NCI-H1930 (cell line): ENCODE data around the gene DDX39A.
"Not testable (repeated sequence)": the region's sequence is repeated elsewhere in the genome, so short reads cannot be mapped to it uniquely, and the experiment has no call there.

Source experiments
- DNase-seq, 2 experiments: peaks; one replicate each; lab custom pipeline; 2025; lab: John Stamatoyannopoulos, UW

The DDX39A gene

DNA sequence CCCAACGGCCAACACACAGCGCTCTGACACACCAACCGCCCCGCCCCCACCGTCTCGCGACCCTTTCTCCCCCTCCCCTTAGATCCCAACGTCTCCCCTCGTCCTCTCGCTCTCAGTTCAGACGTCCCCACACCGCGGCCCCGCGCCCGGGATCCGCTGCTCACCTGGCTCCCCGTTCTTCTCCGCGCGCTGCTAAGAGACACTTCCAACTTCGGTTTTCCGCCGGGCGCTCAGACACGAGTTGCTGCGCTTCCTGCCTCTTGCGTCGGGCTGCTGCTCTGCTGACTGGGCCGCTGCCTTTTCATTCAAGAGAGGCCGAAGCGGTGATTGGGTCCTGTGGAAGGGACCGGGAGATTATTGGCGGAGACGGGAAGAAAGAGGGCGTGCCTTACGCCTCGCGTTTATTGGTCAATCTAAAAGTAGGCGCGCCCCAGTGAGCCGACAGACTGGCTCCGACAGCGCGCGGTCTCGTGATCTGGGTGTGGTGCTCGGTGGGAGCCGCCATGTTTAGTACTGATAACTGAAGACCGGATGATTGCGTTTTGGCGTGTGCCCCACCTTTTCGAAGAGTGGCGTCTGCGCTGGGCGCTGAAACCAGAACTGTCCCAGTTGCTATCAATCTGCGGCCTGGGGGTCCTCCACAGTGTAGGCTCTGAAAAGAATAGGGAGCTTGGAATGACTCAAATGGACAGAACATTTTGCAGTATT, at the start of gene DDX39A:
Gene DDX39A, minus strand, starts transcription at position 236 of the 708 bp plus-strand sequence. CDS start 6,121 bp downstream, outside the sequence.
- peak; percentile 92 to 94 for DNase-seq

DNA sequence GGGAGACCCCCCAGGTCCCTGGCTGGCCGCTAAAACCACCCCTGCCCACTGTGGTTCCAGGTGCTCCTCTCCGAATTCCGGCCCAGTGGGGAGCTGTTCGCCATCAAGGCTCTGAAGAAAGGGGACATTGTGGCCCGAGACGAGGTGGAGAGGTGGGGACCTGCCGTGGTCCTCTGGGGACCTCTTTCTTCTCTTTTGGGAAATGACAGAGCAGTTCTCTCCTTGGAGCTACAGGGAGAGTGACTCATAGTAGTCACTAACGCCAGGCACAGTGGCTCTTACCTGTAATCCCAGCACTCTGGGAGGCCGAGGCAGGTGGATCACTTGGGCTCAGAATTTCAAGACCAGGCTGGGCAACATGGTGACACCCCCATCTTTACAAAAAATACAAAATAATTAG, 48.7 kb upstream of the DDX39A start:
- no peak for DNase-seq

DNA sequence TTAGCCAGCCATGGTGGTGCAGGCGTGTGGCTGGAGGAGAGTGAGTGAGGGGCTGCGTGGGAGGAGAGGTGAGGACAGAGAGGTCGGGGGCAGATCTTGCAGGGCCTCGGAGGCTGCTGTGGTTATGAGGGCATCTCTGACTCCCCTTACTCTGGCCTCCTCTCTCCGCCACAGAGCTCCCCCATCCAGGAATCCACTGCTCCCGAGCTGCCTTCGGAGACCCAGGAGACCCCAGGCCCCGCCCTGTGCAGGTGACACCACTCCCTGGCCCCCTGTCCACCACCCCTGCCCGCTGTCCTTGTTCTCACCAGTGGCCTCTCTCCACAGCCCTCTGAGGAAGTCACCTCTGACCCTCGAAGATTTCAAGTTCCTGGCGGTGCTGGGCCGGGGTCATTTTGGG, 48.2 kb upstream of the DDX39A start:
- no peak for DNase-seq

DNA sequence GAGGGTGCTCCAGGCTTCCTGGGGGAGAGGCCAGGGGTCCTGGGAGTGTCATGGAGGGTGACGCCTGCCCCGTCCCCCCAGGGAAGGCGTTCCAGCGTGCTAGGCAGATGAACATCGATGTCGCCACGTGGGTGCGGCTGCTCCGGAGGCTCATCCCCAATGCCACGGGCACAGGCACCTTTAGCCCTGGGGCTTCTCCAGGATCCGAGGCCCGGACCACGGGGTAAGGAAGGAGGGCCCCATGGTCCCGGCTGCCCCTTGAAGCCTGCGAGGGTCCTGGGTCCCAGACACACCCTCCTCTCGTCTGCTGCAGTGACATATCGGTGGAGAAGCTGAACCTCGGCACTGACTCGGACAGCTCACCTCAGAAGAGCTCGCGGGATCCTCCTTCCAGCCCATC, 44.6 kb upstream of the DDX39A start:
- DNase-seq = no peak

DNA sequence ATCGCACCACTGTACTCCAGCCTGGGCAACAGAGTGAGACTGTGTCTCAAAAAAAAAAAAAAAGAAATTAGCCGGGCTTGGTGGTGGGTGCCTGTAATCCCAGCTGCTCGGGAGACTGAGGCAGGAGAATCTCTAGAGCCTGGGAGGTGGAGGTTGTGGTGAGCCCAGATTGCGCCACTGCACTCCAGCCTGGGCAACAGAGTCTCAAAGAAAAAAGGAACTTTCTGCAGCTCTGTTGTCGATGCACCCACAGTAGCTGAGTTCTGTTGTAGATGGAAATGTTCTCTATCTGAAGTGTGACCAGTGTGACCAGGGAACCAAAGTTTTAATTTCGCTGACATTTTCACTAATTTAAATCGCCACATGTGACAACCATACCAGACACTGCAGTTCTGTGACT, 43.3 kb upstream of the DDX39A start:
- DNase-seq = not testable (repeated sequence)

DNA sequence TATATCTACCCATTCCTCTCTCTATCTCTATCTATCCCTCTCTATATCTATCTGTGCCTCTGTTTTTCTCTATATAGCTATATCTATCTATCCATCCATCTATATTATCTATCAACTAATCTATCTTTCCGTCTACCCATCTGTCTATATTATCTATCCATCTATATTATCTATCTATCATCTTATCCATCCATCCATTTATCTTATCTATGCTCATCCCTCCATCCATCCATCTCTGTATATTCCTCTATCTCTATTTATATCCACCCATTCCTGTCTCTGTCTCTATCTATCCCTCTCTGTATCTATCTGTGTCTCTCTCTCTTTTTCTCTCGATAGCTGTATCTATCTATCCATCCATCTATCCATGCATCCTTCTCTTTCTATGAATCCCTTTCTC, 41.8 kb upstream of the DDX39A start:
- DNase-seq = no peak

DNA sequence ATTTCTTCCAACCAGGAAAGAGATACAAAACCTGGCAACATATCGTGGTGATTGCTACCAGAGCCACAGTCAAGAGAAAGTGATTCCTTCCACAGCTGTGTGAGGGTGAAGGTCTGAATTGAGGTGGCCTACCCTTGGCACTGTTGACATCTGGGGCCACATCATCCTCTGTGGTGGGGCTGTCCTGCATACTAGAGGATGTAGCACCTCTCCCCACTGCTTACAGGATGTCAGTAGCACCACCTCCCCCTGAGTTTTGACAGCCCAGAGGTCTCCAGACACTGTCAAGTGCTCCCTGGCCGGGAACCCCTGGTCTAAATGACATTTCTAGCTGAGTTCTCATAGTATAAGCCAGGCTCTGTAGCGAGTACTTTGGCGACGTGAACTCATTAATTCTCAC, 40.6 kb upstream of the DDX39A start:
- no peak for DNase-seq

DNA sequence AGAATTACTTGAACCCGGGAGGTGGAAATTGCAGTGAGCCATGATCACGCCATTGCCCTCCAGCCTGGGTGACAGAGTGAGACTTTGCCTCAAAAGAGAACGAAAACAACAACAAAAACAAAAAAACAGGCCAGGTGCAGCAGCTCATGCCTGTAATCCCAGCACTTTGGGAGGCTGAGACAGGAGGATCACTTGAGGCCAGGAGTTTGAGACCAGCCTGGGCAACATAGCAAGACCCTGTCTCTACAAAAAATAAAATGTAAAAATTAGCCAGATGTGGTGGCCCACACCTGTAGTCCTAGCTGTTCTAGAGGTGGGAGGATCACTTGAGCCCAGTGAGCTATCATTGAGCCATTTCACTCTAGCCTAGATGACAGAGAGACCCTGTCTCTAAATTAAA, 33.2 kb upstream of the DDX39A start:
- DNase-seq = not testable (repeated sequence)

DNA sequence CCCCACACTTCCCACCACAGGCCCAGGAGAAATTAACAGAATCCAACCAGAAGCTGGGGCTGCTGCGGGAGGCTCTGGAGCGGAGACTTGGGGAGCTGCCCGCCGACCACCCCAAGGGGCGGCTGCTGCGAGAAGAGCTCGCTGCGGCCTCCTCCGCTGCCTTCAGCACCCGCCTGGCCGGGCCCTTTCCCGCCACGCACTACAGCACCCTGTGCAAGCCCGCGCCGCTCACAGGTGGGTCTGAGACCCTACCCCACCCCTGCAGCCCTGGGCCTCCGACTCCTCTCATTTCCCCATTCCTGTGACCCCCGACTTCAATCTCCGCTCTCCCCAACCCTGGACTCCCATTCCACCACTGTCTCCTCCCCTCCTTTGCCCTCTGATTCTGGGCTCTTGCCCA, 31.7 kb upstream of the DDX39A start:
- DNase-seq = no peak

DNA sequence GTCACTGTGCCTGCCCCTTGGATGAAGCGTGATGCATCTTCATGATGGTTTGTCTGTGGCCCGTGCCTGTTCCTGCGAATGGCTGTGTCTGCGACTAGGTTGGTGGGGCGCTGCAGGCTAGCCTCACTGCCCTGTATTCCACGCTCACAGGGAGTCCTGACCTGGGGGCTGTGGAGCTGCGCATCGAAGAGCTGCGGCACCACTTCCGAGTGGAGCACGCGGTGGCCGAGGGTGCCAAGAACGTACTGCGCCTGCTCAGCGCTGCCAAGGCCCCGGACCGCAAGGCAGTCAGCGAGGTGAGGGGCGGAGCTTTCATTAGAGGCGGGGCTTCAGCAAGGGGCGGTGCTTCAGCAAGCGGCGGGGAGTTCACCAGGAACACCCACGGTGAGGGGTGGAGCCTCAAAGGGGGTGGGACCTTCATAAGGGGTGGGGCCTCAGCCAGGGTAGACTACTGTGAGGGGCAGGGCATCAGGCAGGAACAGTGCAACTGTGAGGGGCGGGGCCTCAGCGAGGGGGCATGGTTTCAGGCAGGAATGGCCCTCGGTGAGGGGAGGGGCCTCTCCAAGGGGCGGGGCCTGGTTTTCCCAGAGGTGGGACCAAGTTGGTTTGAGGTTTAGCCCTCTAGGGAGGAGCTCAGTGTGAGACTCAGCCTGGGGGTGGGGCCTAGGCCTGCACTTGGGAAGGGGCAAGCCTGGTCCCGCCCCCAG, 31.2 kb upstream of the DDX39A start:
- peak in 1 of 2 experiments; percentile 13 for DNase-seq

DNA sequence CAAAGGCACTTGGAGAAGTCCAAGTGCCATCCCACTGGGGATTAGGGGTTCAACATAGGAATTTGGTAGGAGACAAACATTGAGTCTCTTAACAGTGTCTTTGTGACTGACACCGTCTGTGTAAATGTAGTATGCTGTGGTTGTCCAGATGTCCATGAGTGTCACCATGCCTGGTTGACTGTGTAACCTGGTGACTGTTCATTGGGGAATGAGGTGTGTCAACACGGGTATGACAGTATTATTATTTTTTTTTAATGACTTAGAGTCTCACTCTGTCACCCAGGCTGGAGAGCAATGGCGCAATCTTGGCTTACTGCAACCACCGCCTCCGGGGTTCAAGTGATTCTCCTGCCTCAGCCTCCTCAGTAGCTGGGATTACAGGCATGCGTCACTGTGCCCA, 30.2 kb upstream of the DDX39A start:
- no peak for DNase-seq

DNA sequence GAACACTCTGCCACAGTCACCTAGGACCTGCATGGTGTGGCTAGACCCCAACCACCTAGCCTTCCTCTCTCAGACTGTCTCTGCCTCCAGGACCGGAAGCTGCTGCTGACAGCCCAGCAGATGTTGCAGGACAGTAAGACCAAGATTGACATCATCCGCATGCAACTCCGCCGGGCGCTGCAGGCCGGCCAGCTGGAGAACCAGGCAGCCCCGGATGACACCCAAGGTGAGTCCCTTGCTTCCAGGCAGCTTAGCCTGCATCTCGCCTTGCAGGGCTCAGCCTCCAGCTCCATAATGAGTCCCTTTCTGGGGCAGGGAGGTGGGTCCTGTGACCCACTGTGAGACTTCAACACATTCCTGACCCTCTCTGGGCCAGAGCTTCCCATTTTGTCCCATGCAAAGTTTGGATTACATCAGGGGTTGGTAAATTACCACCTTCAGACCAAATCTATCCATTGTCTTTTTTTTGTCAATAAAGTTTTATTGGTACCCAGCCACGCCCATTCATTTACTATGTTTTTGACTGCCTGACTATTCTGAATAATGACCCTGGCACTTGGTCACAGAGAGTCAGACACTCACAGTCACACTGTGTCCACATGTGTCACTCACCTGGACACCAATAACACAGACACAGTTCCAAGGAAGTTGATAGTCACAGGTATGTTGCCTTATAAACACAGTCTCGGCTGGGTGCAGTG, 27.3 kb upstream of the DDX39A start:
- DNase-seq = no peak

DNA sequence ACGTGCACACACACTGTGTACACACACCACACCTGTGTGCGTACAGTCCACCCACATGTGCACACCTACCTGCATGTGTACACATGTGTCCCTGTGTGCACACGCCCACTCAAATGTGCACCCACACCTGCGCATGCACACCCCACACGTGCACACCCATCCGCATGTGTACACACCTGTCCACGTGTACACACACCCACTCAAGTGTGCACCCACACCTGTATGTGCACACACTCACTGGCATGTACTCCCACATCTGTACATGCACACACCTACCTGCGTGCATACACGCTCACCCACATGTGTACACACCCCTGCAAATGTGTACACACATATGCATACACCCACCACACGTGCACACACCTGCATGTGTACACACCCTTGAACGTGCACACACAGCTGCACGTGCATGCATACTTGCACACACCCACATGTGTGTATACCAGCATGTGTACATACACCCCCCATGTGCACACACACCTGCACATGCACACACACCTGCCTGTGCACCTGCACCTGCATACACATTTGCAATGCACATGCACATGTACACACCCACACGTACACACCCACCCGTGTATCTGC, 24.6 kb upstream of the DDX39A start:
- no peak for DNase-seq

DNA sequence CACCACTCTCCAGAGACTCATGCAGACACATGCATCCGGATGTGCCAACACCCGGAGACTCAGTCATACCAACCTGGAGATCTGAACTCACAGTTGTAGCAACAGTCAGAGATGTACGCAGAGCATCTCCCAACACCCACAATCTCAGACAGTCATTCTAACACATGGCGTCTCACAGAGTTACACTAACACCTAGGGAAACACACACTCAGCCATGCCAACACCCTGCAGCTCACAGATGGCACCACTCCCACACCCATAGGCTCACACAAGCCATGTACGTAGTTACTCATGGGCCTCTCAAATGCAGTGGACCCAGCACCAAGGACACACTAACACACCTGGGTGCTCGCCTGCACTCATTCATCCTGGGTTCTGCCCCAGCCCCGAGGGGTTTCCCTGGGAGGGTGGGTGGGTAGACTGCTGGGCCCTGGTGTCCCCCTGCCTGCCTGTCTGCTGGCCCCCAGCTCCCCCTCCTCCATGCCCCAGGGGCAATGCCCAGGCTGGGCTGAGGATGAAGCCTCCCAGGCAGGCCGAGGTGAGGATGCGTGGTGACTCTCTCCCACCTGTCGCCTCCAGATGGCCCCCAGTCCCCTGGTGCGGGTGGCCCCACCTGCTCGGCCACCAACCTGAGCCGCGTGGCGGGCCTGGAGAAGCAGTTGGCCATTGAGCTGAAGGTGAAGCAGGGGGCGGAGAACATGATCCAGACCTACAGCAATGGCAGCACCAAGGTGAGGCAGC, 23.9 kb upstream of the DDX39A start:
- no peak for DNase-seq

DNA sequence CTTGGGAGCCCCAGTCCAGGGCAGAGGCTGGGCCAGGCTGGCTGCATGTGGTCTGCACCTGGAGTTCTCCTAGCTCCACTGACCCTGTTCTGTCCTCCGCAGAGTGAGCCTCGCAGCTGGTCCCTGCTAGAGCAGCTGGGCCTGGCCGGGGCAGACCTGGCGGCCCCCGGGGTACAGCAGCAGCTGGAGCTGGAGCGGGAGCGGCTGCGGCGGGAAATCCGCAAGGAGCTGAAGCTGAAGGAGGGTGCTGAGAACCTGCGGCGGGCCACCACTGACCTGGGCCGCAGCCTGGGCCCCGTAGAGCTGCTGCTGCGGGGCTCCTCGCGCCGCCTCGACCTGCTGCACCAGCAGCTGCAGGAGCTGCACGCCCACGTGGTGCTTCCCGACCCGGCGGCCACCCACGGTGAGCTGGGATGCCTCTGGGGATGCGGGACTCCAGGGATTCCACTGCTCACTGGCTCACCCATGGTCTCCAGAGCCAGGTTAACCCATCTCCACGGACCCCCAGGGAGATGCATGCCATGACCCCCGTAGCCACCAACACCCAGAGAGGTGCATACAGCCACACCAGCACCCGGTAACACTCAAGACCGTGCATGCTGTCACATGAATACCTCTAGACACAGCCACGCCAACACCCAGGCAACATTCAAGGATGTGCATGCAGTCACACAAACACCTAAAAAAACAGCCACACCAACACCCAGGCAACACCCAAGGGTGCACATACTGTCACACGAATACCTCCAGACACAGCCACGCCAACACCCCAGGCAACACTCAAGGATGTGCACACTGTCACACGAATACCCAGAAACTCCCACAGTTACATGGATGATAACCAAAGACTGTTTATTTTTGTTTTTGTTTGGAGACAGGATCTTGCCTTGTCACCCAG, 22.1 kb upstream of the DDX39A start:
- DNase-seq = no peak

DNA sequence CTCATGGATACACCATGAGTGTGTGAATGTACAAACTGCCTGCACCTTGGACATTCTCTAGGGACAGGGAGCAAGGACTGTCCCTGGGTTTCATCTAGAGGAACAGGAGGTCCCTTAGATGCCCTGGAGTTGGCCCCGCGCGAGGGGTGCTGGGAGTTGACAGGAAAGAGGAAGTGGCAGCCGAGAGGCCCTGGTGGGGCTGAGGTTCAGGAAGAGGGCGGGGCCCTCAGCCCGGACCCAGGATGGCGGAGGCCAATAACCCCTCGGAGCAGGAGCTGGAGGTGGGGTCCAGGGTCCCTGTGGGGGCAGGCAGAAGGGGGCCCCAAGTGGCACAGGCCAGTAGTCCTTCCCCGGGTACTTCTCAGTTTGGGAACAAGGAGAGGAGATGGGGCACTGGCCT, 20.9 kb upstream of the DDX39A start:
- no peak for DNase-seq

DNA sequence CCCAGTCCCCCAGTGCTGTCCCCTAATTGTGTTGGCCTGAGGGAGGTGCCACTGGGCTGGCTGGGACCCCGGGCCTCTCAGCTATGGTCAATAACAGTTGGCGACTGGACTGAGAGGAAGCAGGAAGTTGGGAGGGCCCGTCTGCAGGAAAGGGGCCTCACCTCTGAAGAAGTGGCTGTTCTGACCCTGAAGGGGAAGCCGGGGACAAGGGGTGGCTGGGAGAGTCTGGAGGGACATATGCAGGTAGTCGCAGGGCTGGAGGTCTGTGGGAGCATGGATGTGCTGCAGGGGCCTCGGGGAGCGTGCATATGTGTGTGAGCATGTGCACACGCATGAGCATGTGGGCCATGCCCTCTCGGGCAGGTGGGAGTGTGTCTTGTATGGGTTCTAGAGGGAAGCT, 19.9 kb upstream of the DDX39A start:
- DNase-seq = no peak

DNA sequence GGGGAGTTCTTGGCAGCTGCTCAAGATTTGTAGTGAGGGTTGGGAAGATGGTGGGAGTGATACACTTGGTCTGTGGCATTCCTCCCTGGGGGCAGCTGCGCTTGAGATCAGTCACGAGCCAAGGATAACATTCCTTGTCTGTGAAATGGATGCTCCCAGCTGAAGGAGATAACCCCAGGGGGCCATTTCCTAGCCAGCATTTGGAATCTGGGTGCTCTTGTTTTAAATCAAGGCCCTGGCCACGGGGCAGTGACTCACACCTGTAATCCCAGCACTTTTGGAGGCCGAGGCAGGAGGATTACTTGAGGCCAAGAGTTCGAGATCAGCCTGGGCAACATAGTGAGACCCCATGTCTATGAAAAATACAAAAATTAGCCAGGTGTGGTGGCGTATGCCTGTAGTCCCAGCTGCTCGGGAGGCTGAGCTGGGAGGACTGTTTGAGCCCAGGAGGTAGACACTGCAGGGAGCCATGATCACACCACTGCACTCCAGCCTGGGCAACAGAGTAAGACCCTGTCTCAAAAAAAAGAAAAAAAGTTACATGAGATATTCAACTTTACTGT, 18.5 kb upstream of the DDX39A start:
- no peak for DNase-seq

DNA sequence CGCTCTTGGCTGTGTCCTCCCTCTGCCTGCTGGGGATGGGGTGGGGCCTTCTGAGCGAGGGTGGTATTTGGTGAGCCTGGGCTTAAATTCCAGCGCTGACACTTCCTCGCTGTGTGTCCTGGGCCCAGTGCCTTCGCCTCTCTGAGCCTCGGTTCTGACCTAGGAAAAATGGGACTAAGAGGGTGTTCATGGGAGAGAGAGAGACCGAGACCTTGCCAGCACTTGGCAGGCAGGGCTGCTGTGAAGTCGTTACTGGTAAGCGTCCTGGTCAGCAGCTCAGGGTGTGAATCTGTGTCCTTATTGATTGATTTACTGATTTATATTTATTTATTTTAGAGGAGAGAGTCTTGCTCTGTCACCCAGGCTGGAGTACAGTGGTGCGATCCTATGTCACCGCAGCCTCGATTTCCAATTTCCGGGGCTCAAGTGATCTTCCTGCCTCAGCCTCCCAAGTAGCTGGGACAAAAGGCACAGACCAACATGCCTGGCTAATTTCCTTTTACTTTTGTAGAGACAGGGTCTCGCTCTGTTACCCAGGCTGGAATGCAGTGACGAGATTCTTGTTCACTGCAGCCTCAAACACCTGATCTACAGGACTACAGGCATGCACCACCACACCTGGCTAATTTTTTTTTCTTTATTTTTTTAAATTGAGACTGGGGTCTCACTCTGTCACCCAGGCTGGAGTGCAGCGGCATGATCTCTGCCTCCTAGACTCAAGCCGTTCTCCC, 16.3 kb upstream of the DDX39A start:
- no peak for DNase-seq
